ENCODE results near the gene ZFP36L1.
A peak's percentile ranks its signal among the peaks of the same experiment; 100 is the strongest.

ZFP36L1 gene

DNA sequence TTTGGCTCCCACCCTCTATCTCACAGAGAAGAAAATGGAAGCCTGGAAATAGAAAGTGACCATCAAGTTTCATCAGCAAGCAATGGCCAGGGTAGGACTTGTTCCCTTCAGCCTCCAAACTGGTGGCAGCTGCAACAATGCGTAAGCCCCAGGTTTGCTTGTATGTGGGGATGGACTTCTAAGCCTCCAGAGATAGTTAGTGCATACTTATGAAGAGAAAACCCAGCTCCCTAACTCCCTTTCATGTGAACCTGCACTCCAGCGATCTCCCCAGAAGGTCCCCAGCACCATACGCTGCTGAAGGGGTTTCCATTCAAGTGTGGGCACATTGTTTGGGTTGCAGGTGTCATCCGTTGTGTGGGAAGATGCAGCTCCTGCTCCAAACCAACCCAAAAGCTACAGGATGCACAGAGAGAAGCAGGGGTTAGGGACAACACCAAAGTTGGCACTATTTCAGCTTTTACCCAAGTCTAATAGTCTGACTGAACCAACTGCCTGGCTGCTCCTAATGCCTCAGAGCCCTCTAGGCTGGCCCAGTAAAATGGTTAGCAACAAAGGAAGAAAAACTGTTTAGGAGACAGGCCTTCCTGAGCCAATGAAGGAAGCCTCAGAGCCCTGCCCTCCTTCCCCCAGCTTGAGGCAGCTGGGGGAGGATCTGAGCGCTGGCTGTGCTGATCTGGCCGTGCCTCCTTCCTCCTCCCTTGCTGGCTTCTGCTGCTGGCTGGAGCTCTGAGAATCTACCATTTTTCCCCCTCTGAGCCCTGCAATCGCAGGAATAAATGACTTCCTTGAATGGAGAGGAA lies 12.3 kb downstream of the ZFP36L1 start:
- Histone ChIP-seq H3K4me2 (ENCODE audit: low read length) (peak overlapping the region; percentile 59), H3K36me3 (ENCODE audit: insufficient read depth, low read length) (no peaks in the 10 kb centered on the region), H3K4me1 (ENCODE audit: control insufficient read depth, insufficient read depth, low read length) (peaks cover 57% of the 10 kb centered on the region), H3K4me3 (ENCODE audit: low read length) (peak overlapping the region; percentile 23), H3K27me3 (ENCODE audit: control insufficient read depth, insufficient read depth, low read length) (no peaks in the 10 kb centered on the region), H3K9ac (ENCODE audit: low read depth, low read length) (peak overlapping the region; percentile 66), H3K9me3 (replicated peaks; ENCODE audit: low read length) (no peaks in the 10 kb centered on the region)

- Histone ChIP-seq H3K4me2 (ENCODE audit: low read length) (peak overlapping the region; percentile 59), H3K36me3 (ENCODE audit: insufficient read depth, low read length) (no peaks in the 10 kb centered on the region), H3K4me1 (ENCODE audit: control insufficient read depth, insufficient read depth, low read length) (peaks cover 54% of the 10 kb centered on the region), H3K27me3 (ENCODE audit: control insufficient read depth, insufficient read depth, low read length) (no peaks in the 10 kb centered on the region), H3K9ac (ENCODE audit: low read depth, low read length) (peak overlapping the region; percentile 76), H3K4me3 (ENCODE audit: low read length) (peak overlapping the region; percentile 23), H3K9me3 (replicated peaks; ENCODE audit: low read length) (no peaks in the 10 kb centered on the region)
These were observed 13.0 kb downstream of the ZFP36L1 start for GRCh38 chr14:68779761-68780323.

GRCh38 chr14:68777644-68778043 lies 15.2 kb downstream of the ZFP36L1 start:
- Histone ChIP-seq H3K9ac (ENCODE audit: low read depth, low read length) (no peak overlapping the region), H3K4me2 (ENCODE audit: low read length) (no peak overlapping the region), H3K27me3 (ENCODE audit: control insufficient read depth, insufficient read depth, low read length) (no peaks in the 10 kb centered on the region), H3K4me1 (ENCODE audit: control insufficient read depth, insufficient read depth, low read length) (peaks cover 51% of the 10 kb centered on the region), H3K36me3 (ENCODE audit: insufficient read depth, low read length) (no peaks in the 10 kb centered on the region), H3K9me3 (replicated peaks; ENCODE audit: low read length) (no peaks in the 10 kb centered on the region), H3K4me3 (ENCODE audit: low read length) (no peak overlapping the region)

- no peak overlapping the region for H3K4me3 ChIP-seq (ENCODE audit: low read length)
- H3K27me3 ChIP-seq (ENCODE audit: control insufficient read depth, insufficient read depth, low read length), result no peaks in the 10 kb centered on the region
- H3K36me3 ChIP-seq (ENCODE audit: insufficient read depth, low read length), result no peaks in the 10 kb centered on the region
- no peaks in the 10 kb centered on the region for H3K9me3 ChIP-seq (replicated peaks; ENCODE audit: low read length)
- H3K4me2 ChIP-seq (ENCODE audit: low read length), result no peak overlapping the region
- peaks cover 42% of the 10 kb centered on the region for H3K4me1 ChIP-seq (ENCODE audit: control insufficient read depth, insufficient read depth, low read length)
- H3K9ac ChIP-seq (ENCODE audit: low read depth, low read length), result no peak overlapping the region
These were observed 17.2 kb downstream of the ZFP36L1 start for GRCh38 chr14:68775614-68776126.

GRCh38 chr14:68774771-68775613 lies 17.9 kb downstream of the ZFP36L1 start:
- peak overlapping the region; percentile 46 for H3K9ac ChIP-seq (ENCODE audit: low read depth, low read length)
- H3K9me3 ChIP-seq (replicated peaks; ENCODE audit: low read length), result no peaks in the 10 kb centered on the region

GRCh38 chr14:68772761-68773381 lies 20.0 kb downstream of the ZFP36L1 start:
- Histone ChIP-seq H3K4me2 (ENCODE audit: low read length) (no peak overlapping the region), H3K4me1 (ENCODE audit: control insufficient read depth, insufficient read depth, low read length) (peaks cover 14% of the 10 kb centered on the region), H3K27me3 (ENCODE audit: control insufficient read depth, insufficient read depth, low read length) (no peaks in the 10 kb centered on the region), H3K9me3 (replicated peaks; ENCODE audit: low read length) (no peaks in the 10 kb centered on the region), H3K36me3 (ENCODE audit: insufficient read depth, low read length) (no peaks in the 10 kb centered on the region), H3K4me3 (ENCODE audit: low read length) (no peak overlapping the region), H3K9ac (ENCODE audit: low read depth, low read length) (no peak overlapping the region)

More at GRCh38 chr14:68774771-68775613, 17.9 kb downstream of the ZFP36L1 start:
- no peak overlapping the region for H3K4me3 ChIP-seq (ENCODE audit: low read length)
- H3K4me2 ChIP-seq (ENCODE audit: low read length), result no peak overlapping the region
- no peaks in the 10 kb centered on the region for H3K36me3 ChIP-seq (ENCODE audit: insufficient read depth, low read length)
- peaks cover 36% of the 10 kb centered on the region for H3K4me1 ChIP-seq (ENCODE audit: control insufficient read depth, insufficient read depth, low read length)
- H3K27me3 ChIP-seq (ENCODE audit: control insufficient read depth, insufficient read depth, low read length), result no peaks in the 10 kb centered on the region

DNA sequence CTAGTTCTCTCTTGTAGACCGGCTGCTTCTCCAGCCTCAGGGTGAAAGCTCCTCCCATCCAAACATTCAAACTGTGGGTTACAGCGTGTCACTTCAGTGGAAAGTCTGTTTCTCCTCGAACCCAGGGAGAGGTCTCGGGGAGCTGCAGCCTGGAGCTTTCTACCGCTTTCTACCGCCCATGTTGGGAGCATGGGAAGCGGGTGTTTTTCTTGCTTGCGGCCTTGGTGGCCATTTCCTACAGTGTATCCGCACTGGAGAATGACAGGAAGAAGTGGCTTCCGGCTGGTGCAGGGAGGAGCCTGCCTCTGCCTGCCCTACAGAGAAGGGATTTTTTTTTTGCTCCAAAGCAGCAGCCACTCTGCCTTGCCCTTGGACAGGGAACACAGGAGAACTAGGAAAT lies 21.2 kb downstream of the ZFP36L1 start:
- no peak overlapping the region for H3K4me3 ChIP-seq (ENCODE audit: low read length)

GRCh38 chr14:68770553-68771286 lies 22.1 kb downstream of the ZFP36L1 start:
- Histone ChIP-seq H3K9ac (ENCODE audit: low read depth, low read length) (no peak overlapping the region), H3K4me2 (ENCODE audit: low read length) (no peak overlapping the region), H3K4me3 (ENCODE audit: low read length) (no peak overlapping the region), H3K36me3 (ENCODE audit: insufficient read depth, low read length) (no peaks in the 10 kb centered on the region), H3K27me3 (ENCODE audit: control insufficient read depth, insufficient read depth, low read length) (no peaks in the 10 kb centered on the region), H3K4me1 (ENCODE audit: control insufficient read depth, insufficient read depth, low read length) (peaks cover 10% of the 10 kb centered on the region), H3K9me3 (replicated peaks; ENCODE audit: low read length) (no peaks in the 10 kb centered on the region)

More for the DNA sequence above, 21.2 kb downstream of the ZFP36L1 start:
- Histone ChIP-seq H3K36me3 (ENCODE audit: insufficient read depth, low read length) (no peaks in the 10 kb centered on the region), H3K9me3 (replicated peaks; ENCODE audit: low read length) (no peaks in the 10 kb centered on the region), H3K4me1 (ENCODE audit: control insufficient read depth, insufficient read depth, low read length) (peaks cover 10% of the 10 kb centered on the region), H3K27me3 (ENCODE audit: control insufficient read depth, insufficient read depth, low read length) (no peaks in the 10 kb centered on the region), H3K9ac (ENCODE audit: low read depth, low read length) (no peak overlapping the region), H3K4me2 (ENCODE audit: low read length) (no peak overlapping the region)

- Histone ChIP-seq H3K4me1 (ENCODE audit: control insufficient read depth, insufficient read depth, low read length) (peaks cover 8% of the 10 kb centered on the region), H3K4me2 (ENCODE audit: low read length) (no peak overlapping the region), H3K9ac (ENCODE audit: low read depth, low read length) (no peak overlapping the region), H3K36me3 (ENCODE audit: insufficient read depth, low read length) (no peaks in the 10 kb centered on the region), H3K9me3 (replicated peaks; ENCODE audit: low read length) (no peaks in the 10 kb centered on the region), H3K27me3 (ENCODE audit: control insufficient read depth, insufficient read depth, low read length) (no peaks in the 10 kb centered on the region), H3K4me3 (ENCODE audit: low read length) (no peak overlapping the region)
These were observed 22.8 kb downstream of the ZFP36L1 start for GRCh38 chr14:68770051-68770450.

DNA sequence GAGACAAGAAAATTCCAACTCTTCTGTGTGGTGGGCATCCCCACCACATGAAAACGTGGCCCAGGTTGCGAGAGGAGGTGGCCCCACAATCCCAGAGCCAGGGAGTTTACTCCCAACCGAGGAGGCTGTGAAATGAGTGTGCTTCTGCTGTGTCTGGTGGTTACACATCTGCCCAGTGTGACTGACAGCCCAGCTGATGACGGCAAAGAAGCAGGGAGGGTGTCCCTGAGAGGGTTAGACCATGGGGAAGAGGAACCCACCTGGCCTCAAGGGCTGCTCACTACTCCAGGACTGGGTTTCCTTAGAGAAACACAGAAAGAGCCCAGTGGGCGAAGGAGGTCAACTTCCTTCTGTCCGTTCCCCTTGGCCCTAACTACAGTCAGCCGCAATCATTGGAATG lies 24.6 kb downstream of the ZFP36L1 start:
- Histone ChIP-seq H3K36me3 (ENCODE audit: insufficient read depth, low read length) (no peaks in the 10 kb centered on the region), H3K9me3 (replicated peaks; ENCODE audit: low read length) (no peaks in the 10 kb centered on the region), H3K9ac (ENCODE audit: low read depth, low read length) (no peak overlapping the region), H3K4me1 (ENCODE audit: control insufficient read depth, insufficient read depth, low read length) (peaks cover 10% of the 10 kb centered on the region), H3K4me3 (ENCODE audit: low read length) (no peak overlapping the region), H3K27me3 (ENCODE audit: control insufficient read depth, insufficient read depth, low read length) (no peaks in the 10 kb centered on the region), H3K4me2 (ENCODE audit: low read length) (no peak overlapping the region)
